SIG-M5 treated with dmso at 0.1 percent for 504 hours (cell line): ENCODE results near the gene PMAIP1.
"Not testable (repeated sequence)": the region's sequence is repeated elsewhere in the genome, so short reads cannot be mapped to it uniquely, and the experiment has no call there.

Experiments
- DNase-seq: peaks from one replicate; lab custom pipeline; 2025; ENCODE audit not compliant: unreplicated experiment; lab: John Stamatoyannopoulos, UW

PMAIP1 gene

DNA sequence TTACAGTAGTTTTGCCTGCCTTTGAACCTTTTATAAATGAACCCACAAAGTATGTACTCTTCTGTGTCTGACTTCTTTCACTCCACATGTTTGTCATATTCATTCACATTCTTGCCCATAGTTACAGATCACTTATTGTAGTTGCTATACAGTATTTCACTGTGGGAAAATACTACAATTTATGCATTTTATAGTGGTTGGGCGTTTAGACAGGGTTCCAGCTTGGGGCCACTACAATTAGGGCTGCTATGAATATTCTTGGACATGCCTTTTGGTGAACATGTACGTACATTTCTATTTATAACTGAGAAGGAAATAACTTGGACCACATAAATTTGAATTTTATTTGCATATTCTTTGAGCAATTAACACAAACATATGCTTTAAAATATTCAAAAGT, 15.4 kb upstream of the PMAIP1 start:
- no peak for DNase-seq

DNA sequence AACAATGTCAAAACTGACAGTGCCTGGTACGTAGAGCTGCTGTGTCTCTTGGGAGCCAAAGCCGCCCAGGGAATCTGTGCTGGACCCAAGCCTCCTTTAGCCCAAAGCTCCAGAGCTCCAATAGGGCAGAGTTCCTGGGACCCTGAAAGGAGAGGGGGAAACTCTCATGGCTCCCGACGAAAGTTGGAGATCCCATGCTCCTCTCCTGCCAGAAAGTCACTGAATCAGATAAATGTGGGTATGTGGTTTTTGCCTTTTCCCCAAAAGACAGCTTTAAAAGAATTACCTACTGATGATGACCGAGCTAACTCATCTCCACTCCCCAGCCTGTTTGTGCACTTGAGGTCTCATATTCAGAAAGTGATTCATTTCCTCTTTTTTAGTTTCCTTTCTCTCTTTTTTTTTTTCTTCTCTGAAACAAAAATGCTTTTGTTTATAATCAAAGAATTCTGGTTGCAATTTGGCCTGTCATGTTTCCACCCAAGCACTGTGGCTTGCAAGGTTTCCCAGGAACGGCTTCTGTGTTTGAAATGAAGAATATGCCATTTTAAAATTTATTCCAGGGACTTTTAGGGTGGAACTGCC, 14.1 kb upstream of the PMAIP1 start:
- DNase-seq, result peak; percentile 89

DNA sequence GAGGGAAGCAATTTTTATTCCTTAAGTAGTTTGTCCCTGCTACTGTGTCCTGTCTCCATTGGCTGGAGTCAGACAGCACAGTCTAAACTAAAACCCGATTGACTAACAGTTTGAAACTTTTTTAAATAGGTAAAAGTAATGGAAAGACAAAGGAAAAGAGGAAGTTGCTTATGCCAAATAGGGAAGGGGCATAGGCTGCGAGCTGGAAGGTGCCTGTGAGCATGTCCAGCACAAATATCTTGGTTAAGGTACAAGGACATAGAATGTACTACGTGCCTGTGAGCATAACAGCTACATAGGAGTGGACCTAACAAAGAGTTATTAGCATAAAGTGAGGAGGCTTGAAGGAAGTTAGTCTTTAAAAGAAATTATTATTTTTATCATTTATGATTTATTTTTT, 13.4 kb upstream of the PMAIP1 start:
- DNase-seq, result not testable (repeated sequence)

DNA sequence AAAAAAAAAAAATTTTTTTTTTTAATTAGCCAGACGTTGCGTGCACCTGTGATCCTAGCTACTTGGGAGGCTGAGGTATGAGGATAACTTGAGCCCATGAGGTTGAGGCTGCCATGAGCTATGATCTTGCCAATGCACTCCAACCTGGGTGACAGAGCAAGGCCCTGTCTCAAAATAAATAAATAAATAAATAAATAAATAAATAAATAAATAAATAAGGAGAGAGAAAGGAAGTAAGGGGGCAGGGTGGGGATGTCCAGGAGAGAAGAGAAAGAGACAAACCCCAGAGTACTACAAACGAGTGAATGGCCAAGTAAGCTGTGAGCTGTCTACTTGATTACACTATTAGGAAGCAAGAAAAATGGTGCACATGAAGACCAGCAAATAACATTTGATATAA, 7.7 kb upstream of the PMAIP1 start:
- no peak for DNase-seq

DNA sequence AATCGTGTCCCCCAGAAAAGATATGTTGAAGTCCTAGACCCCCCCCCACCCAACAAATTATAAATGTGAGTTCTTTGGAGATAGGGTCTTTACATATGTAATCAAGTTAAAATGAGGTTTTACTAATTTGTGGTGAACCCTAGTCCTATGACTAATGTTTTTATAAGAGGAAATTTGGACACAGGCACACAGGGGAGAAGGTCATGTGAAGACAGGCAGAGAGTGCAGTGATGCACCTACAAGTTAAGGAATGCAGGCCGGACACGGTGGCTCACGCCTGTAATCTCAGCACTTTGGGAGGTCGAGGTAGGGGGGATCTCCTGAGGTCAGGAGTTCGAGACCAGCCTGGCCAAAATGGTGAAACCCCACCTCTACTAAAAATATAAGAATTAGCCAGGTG, 5.8 kb upstream of the PMAIP1 start:
- no peak for DNase-seq

DNA sequence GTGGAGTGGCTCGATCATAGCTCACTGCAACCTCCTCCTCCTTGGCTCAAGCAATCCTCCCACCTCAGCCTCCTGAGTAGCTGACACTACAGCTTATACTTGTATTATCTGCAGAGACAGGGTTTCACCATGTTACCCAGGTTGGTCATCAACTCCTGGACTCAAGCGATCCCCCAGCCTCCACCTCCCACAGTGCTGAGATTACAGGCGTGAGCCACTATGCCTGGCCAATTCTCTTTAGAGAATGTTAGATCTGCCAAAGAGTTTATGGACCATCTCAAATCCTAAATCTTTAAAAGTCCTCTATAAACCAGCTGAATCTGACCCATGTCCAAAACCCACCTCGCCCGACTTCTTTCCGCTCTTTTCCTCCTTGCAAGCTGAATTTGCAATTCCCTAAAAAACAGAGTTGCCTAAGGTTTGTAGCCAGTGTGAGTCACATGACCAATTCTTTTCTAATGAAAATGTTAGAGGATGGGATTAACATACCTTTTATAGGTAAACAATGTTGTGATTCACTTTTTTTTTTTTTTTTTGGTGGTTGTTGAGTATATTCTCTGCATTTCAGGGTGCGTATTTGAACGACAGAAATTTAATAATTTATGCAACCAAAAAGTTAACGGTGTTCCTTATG, 2.4 kb upstream of the PMAIP1 start:
- no peak for DNase-seq

DNA sequence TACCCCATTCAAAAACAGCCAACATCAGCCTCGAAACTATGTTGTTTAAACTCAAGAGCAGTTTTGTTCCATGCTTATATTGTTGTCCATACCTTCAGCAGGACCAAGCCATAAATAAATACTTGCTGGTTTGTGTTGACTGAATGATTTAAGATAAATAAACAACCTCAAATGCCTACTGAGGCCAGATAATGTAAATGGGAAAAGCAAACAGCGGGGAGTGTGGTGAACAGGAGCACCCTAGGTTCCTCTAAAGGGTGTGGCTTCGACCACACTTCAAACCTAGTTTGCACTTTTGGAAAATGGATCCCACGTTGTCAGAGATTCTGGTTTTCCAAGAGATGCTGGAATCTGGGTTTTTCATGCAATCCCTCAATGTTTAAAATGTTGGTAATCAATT, 1.7 kb upstream of the PMAIP1 start:
- no peak for DNase-seq

DNA sequence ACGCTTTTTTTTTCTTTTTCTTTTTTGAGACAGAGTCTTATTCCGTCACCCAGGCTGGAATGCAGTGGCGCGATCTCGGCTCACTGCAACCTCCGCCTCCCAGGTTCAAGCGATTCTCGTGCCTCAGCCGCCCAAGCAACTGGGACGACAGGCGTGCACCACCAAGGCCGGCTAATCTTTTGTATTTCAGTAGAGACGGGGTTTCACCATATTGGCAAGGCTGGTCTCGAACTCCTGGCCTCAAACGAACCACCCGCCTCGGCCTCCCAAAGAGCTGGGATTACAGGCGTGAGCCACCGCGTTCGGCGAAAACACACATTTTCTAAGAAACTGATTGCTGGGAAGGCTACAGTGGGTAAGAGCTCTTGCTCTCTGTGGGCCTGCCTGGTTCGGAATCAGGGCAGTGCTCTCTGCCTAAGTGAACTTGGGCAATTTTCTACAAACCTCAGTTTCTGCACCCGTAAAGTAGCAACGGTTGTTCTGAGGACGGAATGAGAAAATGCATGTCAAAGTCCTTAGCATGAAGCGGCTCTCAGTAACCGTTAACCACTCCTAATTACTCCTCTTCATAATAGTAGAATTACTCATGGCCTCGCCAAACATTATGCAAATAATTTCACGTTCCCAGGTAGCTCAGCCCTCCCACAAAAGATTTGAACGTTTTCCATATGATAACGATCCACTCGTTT, 1.0 kb upstream of the PMAIP1 start:
- DNase-seq, result no peak

DNA sequence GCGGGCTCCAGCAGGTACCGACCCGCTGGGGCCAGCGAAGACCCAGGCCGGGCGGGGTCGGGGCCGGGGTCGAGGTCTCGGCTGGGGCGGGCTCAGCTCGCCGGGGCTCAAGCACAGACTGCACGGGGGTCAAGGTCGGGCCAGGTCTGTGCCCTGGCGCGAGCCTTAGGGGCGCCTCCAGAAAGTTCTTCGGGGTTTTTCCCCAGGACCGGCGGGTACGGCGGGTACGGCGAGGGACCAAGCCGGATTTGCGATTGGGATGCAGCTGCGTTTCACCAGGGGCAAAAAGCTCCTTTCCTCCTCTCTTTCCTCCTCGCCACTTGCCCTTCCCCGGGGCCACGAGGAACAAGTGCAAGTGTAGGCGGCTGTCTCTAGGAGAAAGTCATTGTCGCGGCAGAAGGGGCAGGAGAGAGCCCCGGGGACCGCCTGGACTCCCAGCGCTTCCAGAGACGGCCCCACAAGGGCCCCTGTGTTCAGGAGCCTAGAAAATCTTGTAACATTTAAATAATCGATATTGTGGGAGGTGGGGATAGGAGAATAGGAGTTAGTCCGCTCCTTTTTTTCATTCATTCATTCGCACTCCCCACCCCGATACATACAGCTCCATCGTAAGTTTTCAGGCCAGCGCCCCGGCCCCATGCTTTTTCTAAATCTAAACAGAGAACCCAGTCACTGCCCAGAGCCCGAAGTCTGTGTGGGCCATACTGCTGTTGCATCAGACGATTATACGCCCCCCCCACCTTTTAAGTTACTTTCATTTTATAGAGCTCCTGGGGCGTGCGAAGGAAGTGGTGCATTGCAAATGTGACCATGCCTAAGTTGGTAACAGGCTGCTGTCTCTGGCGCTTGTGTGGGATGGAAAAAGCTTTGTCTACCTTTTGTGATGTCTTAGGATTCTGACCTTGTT, 679 bp downstream of the PMAIP1 start:
- DNase-seq, result peak; percentile 92

DNA sequence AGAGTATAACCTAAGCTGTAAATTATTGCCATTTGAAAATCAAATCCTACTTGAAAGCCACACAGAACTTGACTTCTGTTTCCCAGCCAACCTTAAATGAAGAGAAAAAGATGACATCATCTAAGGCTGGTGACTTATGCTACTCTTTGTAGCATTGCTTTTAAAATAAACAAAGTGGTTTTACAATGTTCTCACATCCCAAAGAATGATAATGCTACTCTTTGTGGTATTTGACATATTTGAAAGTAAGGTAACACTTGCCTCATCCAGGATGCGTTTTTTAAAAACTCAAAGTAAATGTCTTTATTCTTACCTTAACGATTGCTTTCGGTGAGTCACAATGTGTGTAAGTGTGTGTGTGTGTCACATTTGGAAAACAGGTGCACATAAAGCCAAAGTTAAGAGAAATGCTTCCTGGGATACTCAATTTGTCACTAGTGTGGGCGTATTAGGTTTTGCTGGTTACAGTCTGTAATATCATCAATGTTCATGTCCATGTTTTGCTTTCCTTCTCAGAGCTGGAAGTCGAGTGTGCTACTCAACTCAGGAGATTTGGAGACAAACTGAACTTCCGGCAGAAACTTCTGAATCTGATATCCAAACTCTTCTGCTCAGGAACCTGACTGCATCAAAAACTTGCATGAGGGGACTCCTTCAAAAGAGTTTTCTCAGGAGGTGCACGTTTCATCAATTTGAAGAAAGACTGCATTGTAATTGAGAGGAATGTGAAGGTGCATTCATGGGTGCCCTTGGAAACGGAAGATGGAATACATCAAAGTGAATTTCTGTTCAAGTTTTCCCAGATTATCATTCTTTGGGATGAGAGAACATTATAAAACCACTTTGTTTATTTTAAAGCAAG, 2.6 kb downstream of the PMAIP1 start:
- no peak for DNase-seq

DNA sequence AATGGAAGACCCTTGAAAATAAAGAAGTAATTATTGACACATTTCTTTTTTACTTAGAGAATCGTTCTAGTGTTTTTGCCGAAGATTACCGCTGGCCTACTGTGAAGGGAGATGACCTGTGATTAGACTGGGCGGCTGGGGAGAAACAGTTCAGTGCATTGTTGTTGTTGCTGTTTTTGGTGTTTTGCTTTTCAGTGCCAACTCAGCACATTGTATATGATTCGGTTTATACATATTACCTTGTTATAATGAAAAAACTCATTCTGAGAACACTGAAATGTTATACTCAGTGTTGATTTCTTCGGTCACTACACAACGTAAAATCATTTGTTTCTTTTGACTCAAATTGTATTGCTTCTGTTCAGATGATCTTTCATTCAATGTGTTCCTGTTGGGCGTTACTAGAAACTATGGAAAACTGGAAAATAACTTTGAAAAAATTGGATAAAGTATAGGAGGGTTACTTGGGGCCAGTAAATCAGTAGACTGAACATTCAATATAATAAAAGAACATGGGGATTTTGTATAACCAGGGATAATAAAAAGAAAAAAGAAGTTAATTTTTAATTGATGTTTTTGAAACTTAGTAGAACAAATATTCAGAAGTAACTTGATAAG, 3.3 kb downstream of the PMAIP1 start:
- DNase-seq, result no peak

DNA sequence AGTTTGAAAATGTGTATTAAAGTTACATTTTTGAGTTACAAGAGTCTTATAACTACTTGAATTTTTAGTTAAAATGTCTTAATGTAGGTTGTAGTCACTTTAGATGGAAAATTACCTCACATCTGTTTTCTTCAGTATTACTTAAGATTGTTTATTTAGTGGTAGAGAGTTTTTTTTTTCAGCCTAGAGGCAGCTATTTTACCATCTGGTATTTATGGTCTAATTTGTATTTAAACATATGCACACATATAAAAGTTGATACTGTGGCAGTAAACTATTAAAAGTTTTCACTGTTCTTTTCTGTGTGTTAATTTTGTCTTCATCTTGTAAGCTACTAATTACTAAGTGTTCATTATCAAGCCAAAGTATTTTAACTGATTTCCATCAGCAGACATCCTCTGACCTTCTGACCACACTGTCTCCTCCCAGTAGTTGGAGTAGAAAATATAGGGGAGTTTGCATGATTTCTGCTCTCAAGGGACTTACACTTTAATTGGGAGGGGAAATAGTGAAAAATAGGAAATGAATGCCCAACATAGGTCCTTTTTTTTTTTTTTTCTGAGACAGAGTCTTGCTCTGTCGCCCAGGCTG, 4.3 kb downstream of the PMAIP1 start:
- DNase-seq, result no peak

DNA sequence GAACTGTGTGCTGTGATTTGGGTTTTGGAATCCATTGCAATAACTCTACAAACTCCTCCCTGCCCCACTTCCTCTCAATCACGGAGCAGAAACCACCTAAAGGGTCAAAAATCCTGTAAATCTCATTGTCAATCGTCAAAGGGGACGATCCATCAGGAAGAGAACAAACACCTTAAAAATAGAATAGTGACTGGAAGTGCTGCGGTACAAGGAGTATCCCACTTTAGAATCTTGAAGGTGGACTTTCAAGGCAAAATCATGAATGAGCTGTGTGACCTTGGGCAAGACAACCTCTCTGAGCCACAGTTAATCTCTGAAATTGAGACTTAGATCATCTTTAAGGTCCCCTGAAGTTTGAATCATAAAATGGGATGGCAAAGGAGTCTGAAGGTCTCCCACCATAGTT, 5.9 kb downstream of the PMAIP1 start:
- no peak for DNase-seq

DNA sequence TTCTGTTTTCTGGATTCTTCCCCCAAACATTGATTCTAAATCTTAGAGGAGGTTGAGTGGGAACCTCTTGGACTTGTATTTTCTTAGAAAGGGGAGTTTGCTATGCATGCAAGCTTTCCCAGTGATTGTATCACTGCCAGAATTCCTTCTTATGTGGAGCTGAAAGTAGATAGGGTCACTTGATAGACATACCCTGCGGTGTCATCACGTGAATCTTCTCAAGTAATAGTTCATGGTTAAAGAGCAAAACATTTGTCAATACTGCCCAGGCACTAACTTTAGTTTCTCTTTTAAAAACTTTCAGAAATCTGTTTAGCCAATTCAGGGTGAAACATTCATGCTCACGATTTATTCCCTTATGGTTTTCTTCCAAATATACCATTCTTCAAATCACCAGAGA, 6.4 kb downstream of the PMAIP1 start:
- no peak for DNase-seq

DNA sequence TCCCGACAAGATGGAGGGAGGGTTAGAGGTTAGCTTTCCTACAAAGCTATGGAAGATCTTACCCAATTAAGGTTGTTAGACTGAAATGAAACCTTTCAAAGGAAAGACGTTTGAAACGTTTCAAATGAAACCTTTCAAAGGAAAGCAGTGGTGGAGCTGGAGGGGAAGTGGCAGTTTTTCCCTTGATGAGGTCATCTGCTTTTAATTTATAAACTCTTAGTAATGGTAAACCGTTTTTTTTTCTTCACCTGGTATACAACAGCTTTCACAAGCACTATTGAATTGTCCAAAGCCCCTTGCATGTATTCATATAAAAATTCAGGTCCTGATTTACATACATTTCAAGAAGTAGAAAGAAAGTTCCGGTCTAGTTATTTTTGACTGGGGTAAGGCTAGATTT, 7.4 kb downstream of the PMAIP1 start:
- peak; percentile 29 for DNase-seq

DNA sequence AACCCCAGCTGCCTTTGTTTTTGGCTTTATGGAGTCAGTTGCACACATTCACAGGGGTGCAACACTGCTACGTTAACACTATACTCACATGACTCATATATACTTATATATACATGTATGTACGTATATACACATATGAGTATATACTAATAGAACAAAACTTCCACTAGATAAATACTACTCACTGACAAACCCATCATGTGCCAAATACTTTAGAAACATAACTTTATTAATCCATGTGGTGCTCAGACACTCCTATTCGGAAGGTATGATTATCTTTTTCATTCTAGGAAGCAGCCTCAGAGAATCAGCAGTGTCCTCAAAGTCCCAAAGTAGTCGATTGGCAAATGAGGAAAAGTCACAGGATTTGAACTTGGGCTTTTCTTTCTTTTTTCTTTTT, 7.9 kb downstream of the PMAIP1 start:
- no peak for DNase-seq

DNA sequence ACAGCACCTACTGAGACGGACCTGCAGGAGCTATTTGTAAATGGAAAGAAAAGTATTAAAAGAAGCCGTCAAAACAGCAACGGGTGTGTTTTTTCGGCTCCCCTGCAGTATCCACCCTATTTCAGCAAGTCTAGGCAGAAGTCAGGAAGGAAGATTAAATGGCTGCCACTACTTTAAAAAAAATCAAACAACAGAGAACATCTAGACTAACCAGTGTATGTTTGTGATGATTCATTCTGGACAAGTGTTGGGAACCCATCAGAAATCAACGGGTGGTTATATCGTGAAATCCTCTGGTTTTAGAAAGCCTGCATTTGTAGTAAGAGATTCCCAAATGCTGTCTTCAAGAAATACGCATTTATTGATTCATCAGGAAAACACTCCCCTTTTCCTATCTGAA, 9.0 kb downstream of the PMAIP1 start:
- DNase-seq, result no peak

DNA sequence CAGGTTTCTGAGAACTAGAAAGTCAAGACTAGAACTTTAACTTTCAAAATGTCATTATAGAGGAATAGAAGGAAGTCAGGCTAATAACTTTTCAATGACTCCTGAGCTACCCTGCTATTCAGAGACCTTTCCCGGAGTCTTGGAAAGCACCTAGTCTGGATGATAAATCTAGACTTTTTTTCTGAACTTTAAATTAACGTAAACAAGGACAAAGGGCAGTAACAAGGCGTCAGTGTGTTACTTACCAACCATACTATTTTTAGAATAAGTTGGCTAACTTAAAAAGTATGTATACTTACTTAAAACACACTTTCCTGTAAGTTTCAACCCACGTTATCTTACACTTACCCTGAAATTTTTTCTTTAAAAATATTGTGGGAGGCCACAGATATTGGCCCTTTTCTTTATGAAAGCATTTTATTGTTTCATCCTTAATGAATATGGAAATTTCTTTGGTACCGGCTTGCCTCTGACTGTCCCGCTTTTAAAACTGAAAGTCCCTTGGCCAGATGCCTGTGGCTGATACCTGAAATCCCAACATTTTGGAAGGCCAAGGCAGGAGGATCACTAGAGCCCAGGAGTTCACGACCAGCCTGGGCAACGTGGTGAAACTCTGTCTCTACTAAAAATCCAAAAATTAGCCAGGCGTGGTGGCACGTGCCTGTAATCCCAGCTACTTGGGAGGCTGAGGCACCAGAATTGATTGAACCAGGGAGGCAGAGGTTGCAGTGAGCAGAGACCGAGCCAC, 9.7 kb downstream of the PMAIP1 start:
- no peak for DNase-seq

DNA sequence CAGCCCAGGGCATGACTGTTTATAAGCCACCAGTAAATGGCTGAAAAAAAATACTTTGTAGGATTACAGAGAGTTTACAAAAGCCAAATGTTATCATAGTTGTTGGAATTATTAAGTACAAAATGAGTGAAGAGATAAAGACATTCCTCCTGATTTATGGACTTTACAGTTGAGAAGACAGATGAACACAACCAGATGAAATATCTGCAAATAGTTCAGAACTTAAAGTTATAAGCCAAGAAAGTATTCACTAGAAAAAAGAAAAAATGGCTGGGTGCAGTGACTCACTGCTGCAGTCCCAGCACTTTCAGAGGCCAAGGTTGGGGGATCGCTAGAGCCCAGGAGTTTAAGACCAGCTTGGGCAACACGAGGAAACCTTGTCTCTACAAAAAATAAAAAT, 11.2 kb downstream of the PMAIP1 start:
- no peak for DNase-seq
